IMR-90 (cell line): ENCODE measurements around the gene HLA-E.
"Not testable (repeated sequence)": the region's sequence is repeated elsewhere in the genome, so short reads cannot be mapped to it uniquely, and the experiment has no call there.

ENCODE experiments used
- CEBPB ChIP-seq: IDR thresholded peaks from 2 replicates; pipeline ENCODE4 v1.6.1; 2012; ENCODE audit warnings: low read depth, low read length, improper control_type of control experiment
- CTCF ChIP-seq: conservative IDR thresholded peaks from 2 replicates; pipeline ENCODE4 v1.5.1; 2012; ENCODE audit warnings: mild to moderate bottlenecking, low read depth, low read length, improper control_type of control experiment
- POLR2A ChIP-seq: IDR thresholded peaks from 2 replicates; pipeline ENCODE4 v1.6.1; 2012; ENCODE audit warnings: mild to moderate bottlenecking, low read depth, low read length
- RAD21 ChIP-seq: IDR thresholded peaks from 2 replicates; pipeline ENCODE4 v1.6.1; 2012; ENCODE audit warnings: low read length, improper control_type of control experiment
- RFX5 ChIP-seq: IDR thresholded peaks from 2 replicates; pipeline ENCODE4 v1.8.0; 2012; ENCODE audit warnings: low read depth, mild to moderate bottlenecking, low read length, moderate library complexity
- SMC3 ChIP-seq: fragments of 150-350 bp; IDR thresholded peaks from 2 replicates; pipeline ENCODE4 v1.6.1; 2016; ENCODE audit warnings: low read depth, mild to moderate bottlenecking, antibody characterized with exemption, low read length, moderate library complexity
- USF2 ChIP-seq: fragments of 150-350 bp; IDR thresholded peaks from 2 replicates; pipeline ENCODE4 v1.6.1; 2017; ENCODE audit warnings: mild to moderate bottlenecking, antibody characterized with exemption, low read length, low read depth

GRCh38 chr6:30491291-30491953 is 2.1 kb downstream of the HLA-E start:
- TF ChIP-seq CTCF, USF2, CEBPB, POLR2A, RAD21, RFX5, SMC3: not testable (repeated sequence)
